ENCODE data around the gene TRABD.

The TRABD gene

DNA sequence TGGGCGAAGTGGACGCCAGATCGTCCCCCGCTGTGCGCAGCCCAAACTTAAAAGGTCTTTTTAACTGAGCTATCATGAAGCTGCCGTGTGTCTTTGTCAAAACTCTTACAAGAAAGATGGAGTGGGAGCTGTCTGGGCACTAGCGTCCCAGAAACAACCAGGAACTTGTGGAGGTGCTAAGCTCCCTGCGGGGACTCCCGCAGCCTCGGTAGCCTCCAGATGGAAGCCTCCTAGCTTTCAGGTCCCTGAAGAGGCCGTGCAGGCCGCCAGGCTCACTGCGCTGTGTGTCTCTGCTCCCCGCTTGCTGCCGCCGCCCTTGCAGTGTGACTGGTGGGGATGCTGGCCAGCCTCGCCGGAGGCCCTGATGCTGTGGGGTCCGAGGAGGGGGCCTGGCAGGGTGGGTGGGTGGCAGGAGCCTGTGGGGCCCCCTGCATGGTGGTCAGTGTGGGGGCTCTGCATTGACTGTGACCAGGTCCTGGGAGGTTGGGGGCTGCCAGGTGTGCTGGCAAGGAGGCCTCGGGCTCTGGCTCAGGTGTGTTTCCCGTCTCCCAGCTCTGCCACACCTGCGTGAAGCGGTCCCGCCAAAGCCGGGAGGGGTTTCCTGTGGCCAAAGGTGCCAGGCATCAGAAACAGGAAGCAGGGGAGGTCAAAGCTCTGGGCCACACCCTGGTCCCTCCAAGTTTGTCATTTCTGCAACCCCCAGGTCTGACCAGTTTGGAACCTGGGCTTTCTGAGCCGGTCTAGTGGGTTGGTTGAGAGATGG lies 1.2 kb downstream of the TRABD start:
- DNase-seq (ENCODE audit: low spot score) = peak; percentile 40

- no peak for DNase-seq (ENCODE audit: low spot score)
Measured at GRCh38 chr22:50188356-50188755, 2.6 kb downstream of the TRABD start.

- no peak for DNase-seq (ENCODE audit: low spot score)
Measured at GRCh38 chr22:50189184-50189848, 3.6 kb downstream of the TRABD start.

DNA sequence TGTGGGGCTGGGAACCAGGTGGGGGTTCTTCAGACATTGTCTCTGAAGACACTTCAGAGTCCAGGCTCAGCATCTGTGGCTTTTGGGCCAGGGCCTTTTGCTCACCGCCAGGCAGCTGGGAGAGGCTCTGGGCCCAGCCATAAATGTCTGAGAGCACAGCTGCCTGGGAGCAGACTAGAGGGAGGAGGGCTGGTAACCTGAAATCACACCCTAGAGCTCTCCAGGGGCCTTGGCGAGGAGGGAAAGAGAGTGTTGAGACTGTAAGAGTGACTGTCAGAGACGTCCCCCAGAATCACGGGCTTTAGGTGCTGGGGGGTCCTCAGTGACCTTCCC lies 4.1 kb downstream of the TRABD start:
- DNase-seq (ENCODE audit: low spot score) = no peak

GRCh38 chr22:50190182-50190940 lies 4.6 kb downstream of the TRABD start:
- DNase-seq (ENCODE audit: low spot score) = no peak

- DNase-seq (ENCODE audit: low spot score) = no peak
Measured at GRCh38 chr22:50190941-50191741, 5.4 kb downstream of the TRABD start.

- DNase-seq (ENCODE audit: low spot score) = no peak
Measured at GRCh38 chr22:50192436-50193204, 6.9 kb downstream of the TRABD start.

GRCh38 chr22:50193621-50194020 lies 7.9 kb downstream of the TRABD start:
- no peak for DNase-seq (ENCODE audit: low spot score)

DNA sequence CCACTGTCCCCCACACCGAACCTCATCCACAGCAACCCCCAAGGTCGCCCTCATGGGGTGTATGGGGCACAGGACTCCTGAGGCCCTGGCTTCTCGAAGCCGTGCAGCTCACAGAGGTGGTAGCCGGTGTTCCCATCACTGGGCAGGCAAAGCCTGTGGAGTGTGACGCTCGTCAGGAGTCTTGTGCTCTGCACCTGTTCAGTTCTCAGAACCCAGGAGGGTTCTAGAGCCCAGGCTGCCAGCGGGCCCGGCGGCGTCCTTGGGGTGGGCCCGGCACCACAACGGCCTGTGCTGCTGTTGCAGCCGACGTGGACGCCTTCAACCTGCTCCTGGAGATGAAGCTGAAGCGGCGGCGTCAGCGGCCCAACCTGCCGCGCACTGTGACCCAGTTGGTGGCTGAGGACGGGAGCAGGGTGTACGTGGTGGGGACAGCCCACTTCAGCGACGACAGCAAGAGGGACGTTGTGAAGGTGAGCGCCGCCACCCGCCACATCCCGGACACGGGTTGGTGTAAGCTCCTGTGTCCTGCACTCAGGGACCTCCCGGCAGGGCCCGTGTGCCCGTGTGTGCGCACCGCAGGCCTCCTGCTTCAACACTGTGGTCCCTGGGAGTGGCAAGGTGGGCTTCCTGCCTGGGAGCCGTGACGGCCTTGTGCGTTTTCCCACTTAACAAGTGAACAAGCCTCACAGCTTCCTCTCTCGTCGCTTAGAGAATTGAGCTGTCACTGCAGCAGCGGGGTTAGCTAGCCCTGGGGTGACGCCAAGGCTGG lies 8.5 kb downstream of the TRABD start:
- DNase-seq (ENCODE audit: low spot score) = no peak

DNA sequence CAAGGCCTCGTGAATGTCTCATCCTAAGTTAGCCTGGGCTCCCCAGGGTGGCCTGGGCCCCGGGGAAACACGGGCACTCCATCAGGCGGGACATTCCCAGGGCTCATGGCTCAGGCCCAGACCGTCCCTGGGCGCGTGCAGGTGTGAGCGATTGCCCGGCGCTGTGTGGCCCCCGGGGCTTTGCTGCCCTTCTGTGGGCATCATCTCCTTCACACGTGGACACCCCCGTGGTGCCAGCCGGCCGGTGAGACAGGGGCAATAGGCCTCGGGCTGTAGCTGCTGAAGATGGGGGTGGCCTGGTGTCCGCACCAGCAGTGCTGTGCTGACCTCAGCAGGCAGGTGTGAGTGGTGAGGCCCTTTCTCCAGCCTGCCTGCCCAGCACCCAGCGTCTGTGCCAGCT lies 10.5 kb downstream of the TRABD start:
- DNase-seq (ENCODE audit: low spot score) = no peak

DNA sequence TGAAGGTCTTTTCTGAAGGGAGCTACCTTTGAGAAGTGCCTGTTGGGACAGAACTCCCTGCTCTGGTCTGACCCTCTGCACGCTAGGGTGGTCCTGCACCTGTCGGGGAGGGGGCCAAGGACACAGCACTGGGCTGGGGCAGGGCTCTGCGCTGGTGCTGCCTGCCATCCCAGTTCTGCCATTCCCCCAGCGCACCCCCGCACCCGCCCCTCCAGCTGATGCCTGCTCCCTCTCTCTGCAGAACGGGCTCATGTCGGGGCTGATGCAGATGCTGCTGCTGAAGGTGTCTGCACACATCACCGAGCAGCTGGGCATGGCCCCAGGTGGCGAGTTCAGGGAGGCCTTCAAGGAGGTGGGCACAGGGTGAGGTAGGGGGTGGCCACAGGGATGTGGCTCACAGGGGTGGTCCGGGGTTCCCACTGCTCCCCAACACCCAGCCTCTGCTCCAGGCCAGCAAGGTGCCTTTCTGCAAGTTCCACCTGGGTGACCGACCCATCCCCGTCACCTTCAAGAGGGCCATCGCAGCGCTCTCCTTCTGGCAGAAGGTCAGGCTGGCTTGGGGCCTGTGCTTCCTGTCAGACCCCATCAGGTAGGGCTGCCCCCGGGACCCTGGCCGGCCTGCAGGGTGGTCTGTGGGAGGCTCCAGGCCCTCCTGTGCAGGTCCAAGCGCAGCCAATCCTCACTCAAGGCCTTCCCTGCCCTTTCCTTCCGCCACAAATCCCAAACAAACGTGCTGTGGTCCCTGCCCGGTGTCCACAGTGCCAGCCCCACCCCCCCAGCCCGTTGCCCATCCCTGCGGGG lies 11.5 kb downstream of the TRABD start:
- DNase-seq (ENCODE audit: low spot score) = no peak

GRCh38 chr22:50197856-50198623 lies 12.3 kb downstream of the TRABD start:
- no peak for DNase-seq (ENCODE audit: low spot score)

- DNase-seq (ENCODE audit: low spot score) = no peak
Measured at GRCh38 chr22:50198624-50199017, 12.9 kb downstream of the TRABD start.

GRCh38 chr22:50199251-50199721 lies 13.6 kb downstream of the TRABD start:
- DNase-seq (ENCODE audit: low spot score) = no peak

DNA sequence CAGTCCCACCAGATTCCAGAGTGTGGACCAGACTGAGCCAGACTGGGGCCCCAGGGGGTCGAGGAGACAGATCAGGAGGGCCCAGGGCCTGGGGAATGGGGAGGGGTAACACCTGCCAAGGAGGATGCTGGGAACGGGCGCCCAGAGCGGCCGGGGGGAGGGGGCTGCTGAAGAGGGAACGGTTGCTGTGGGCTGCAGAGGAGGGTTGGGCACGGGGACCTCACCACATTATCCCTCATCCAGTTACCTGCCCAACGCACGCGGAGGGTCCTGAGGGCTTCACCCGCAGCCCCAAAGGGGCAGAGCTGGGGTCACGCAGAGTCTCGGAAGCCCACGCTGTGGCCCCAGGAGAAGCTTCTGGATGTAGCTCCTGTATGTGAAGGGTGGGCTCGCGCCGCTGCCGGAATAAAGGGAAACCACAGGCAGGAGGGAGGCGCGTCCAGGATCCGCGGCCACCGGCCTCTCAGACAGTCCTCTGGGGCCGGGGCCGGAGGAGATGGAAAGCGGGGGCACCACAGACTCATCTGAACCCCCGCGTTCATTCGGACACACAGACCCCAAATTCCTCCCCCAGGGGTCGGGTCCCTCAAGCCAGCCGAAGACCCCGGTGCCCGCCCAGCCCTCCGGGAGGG lies 14.2 kb downstream of the TRABD start:
- no peak for DNase-seq (ENCODE audit: low spot score)

DNA sequence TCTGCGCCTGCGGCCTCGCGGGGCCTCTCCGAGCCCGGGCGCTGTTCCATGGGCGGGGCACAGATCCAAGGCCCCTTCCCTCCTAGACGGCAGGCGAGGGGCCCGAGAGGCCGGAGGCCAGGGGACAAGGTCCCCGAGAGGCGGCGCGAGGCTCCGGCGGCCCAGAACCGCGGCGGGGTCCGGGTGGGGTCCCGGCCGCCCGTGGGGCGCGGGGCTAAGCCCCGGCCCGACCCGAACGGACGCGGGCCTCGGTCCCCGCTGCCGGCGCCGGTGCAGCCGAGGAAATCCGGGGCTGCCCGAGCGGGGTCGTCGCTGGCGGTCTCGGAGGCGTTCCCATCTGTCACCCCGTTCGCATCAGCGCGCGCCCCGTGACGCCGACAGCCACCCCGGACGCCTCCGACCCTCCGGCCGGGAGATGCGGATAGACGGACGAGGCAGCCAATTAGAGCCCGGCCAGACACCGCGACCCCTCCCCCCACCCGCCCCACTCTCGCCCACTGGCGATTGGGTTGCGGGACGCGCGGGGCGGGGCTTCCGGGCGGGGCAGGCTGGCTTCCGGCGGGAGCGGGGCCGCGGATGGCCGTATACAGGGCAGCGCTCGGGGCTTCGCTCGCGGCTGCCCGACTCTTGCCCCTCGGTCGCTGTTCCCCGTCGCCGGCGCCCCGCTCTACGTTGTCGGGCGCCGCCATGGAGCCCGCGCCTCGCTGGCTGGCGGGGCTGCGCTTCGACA lies 14.9 kb downstream of the TRABD start, which contains the start of gene SELENOO:
SELENOO (plus strand) TSS at position 551 of the 730 bp plus-strand sequence; CDS start at position 577, 26 bp downstream.
- peak; percentile 100 for DNase-seq (ENCODE audit: low spot score)
